Karpas-422 (cell line): ENCODE data around the gene NFIA. TPM values are rescaled to one million over a fixed set of nuclear protein-coding genes. Genes with fewer than 3 reads are reported as not detected.

Source experiments
- DNase-seq: peaks from one replicate; pipeline ENCODE4 v3.0.0-alpha.2; 2015
- H2AFZ ChIP-seq: fragments of 200-600 bp; sonication (generic); 2 replicates; pipeline ENCODE4 v1.6.1; 2014; ENCODE audit warnings: antibody characterized with exemption, low read length, mixed read lengths
- H3K27ac ChIP-seq: fragments of 200-600 bp; sonication (generic); 2 replicates; pipeline ENCODE4 v1.5.1; 2014; ENCODE audit warnings: mild to moderate bottlenecking, low read length, moderate library complexity
- H3K27me3 ChIP-seq: fragments of 200-600 bp; sonication (generic); 2 replicates; pipeline ENCODE4 v1.6.1; 2014; ENCODE audit warnings: low read length, mixed read lengths
- H3K36me3 ChIP-seq: fragments of 200-600 bp; sonication (generic); 2 replicates; pipeline ENCODE4 v1.6.1; 2014; ENCODE audit warnings: low read length, mixed read lengths; ENCODE audit not compliant: insufficient read depth
- H3K4me1 ChIP-seq: fragments of 200-600 bp; sonication (generic); 2 replicates; pipeline ENCODE4 v1.6.1; 2014; ENCODE audit warnings: mild to moderate bottlenecking, low read length, mixed read lengths
- H3K4me2 ChIP-seq: fragments of 200-600 bp; sonication (generic); 2 replicates; pipeline ENCODE4 v1.6.1; 2014; ENCODE audit warnings: low read length, low read depth, mild to moderate bottlenecking; ENCODE audit not compliant: poor library complexity, severe bottlenecking
- H3K4me3 ChIP-seq: fragments of 200-600 bp; sonication (generic); 2 replicates; pipeline ENCODE4 v1.5.1; 2014; ENCODE audit warnings: mild to moderate bottlenecking, antibody characterized with exemption, low read length, mixed read lengths
- H3K79me2 ChIP-seq: fragments of 200-600 bp; sonication (generic); 2 replicates; pipeline ENCODE4 v1.6.1; 2014; ENCODE audit warnings: mild to moderate bottlenecking, low read length, mixed read lengths
- H3K9ac ChIP-seq: fragments of 200-600 bp; sonication (generic); 2 replicates; pipeline ENCODE4 v1.6.0; 2014; ENCODE audit warnings: low read length
- H3K9me2 ChIP-seq: fragments of 200-600 bp; sonication (generic), shearing (Covaris generic); replicated peaks from 2 replicates; pipeline ENCODE4 v1.6.0; 2014; ENCODE audit warnings: mild to moderate bottlenecking, low read length, moderate library complexity; ENCODE audit not compliant: insufficient read depth
- H3K9me3 ChIP-seq: fragments of 300-700, 200-600 bp; sonication (generic); 2 replicates; pipeline ENCODE4 v1.6.1; 2014; ENCODE audit warnings: low read length, mixed read lengths
- H4K20me1 ChIP-seq: fragments of 200-600 bp; sonication (generic); 2 replicates; pipeline ENCODE4 v1.6.1; 2014; ENCODE audit warnings: mild to moderate bottlenecking, antibody characterized with exemption, low read length, low read depth; ENCODE audit not compliant: insufficient read depth
- total RNA-seq: library from RNA; depleted of rRNA; stranded (reverse); fragments of >200 nt; shearing (Covaris generic); gene quantifications from 2 replicates; pipeline ENCODE4 v1.2.3, GENCODE V29; 2014; ENCODE audit warnings: low replicate concordance

Gene NFIA
- total RNA-seq, 1 experiment from 2014 or later = 38.3 TPM

GRCh38 chr1:61079898-61080336 is 2.4 kb upstream of the NFIA start:
- H3K79me2 ChIP-seq = peaks cover 21% of the 10 kb centered on the region
- H3K4me3 ChIP-seq = peak overlapping the region; percentile 76
- H3K4me1 ChIP-seq = peaks cover 63% of the 10 kb centered on the region
- H3K27me3 ChIP-seq = no peaks in the 10 kb centered on the region
- no peak for DNase-seq
- H3K36me3 ChIP-seq = no peaks in the 10 kb centered on the region
- H3K9ac ChIP-seq = peak overlapping the region; percentile 72
- H3K4me2 ChIP-seq = peak overlapping the region; percentile 95
- no peaks in the 10 kb centered on the region for H3K9me2 ChIP-seq
- peak overlapping the region; percentile 70; the same call in 1 of the 2 replicates for H2AFZ ChIP-seq
- H3K9me3 ChIP-seq = no peaks in the 10 kb centered on the region
- H3K27ac ChIP-seq = peak overlapping the region; percentile 95
- H4K20me1 ChIP-seq = no peaks in the 10 kb centered on the region

- Histone ChIP-seq H3K4me3 (peak overlapping the region; percentile 76), H3K79me2 (peaks cover 28% of the 10 kb centered on the region), H2AFZ (no peak overlapping the region), H4K20me1 (no peaks in the 10 kb centered on the region), H3K4me1 (peaks cover 69% of the 10 kb centered on the region), H3K27me3 (no peaks in the 10 kb centered on the region), H3K9ac (peak overlapping the region; percentile 72), H3K9me2 (no peaks in the 10 kb centered on the region), H3K36me3 (no peaks in the 10 kb centered on the region), H3K9me3 (no peaks in the 10 kb centered on the region), H3K4me2 (peak overlapping the region; percentile 95), H3K27ac (peak overlapping the region; percentile 95)
- DNase-seq = peak; percentile 55
Observed at GRCh38 chr1:61080413-61081143, 1.8 kb upstream of the NFIA start.

- Histone ChIP-seq H3K27ac (peak overlapping the region; percentile 95), H4K20me1 (no peaks in the 10 kb centered on the region), H3K9ac (peak overlapping the region; percentile 72), H2AFZ (peak overlapping the region; percentile 82), H3K79me2 (peaks cover 34% of the 10 kb centered on the region), H3K9me3 (no peaks in the 10 kb centered on the region), H3K4me2 (peak overlapping the region; percentile 95), H3K9me2 (no peaks in the 10 kb centered on the region), H3K27me3 (no peaks in the 10 kb centered on the region), H3K4me1 (peaks cover 74% of the 10 kb centered on the region), H3K4me3 (peak overlapping the region; percentile 76), H3K36me3 (no peaks in the 10 kb centered on the region)
- no peak for DNase-seq
Observed at GRCh38 chr1:61081144-61081685, 1.1 kb upstream of the NFIA start.

GRCh38 chr1:61081686-61082310 is 563 bp upstream of the NFIA start:
- peak; percentile 97 for DNase-seq
- H3K27me3 ChIP-seq = no peaks in the 10 kb centered on the region
- H3K27ac ChIP-seq = peak overlapping the region; percentile 95
- no peaks in the 10 kb centered on the region for H3K36me3 ChIP-seq
- no peaks in the 10 kb centered on the region for H3K9me3 ChIP-seq
- no peaks in the 10 kb centered on the region for H3K9me2 ChIP-seq
- H3K4me3 ChIP-seq = peak overlapping the region; percentile 76
- H2AFZ ChIP-seq = peak overlapping the region; percentile 82
- peak overlapping the region; percentile 95 for H3K4me2 ChIP-seq
- H3K9ac ChIP-seq = peak overlapping the region; percentile 72
- peaks cover 70% of the 10 kb centered on the region for H3K4me1 ChIP-seq
- no peaks in the 10 kb centered on the region for H4K20me1 ChIP-seq
- H3K79me2 ChIP-seq = peaks cover 39% of the 10 kb centered on the region

GRCh38 chr1:61083013-61083806 is 849 bp downstream of the NFIA start:
- Histone ChIP-seq H3K9me2 (no peaks in the 10 kb centered on the region), H4K20me1 (no peaks in the 10 kb centered on the region), H3K4me2 (peak overlapping the region; percentile 71), H3K27ac (peak overlapping the region; percentile 47; the same call in 1 of the 2 replicates), H3K79me2 (peaks cover 53% of the 10 kb centered on the region), H2AFZ (no peak overlapping the region), H3K36me3 (peaks cover 6% of the 10 kb centered on the region; the same call in 1 of the 2 replicates), H3K27me3 (no peaks in the 10 kb centered on the region), H3K4me1 (peaks cover 62% of the 10 kb centered on the region), H3K9me3 (no peaks in the 10 kb centered on the region), H3K4me3 (peak overlapping the region; percentile 71), H3K9ac (peak overlapping the region; percentile 72)
- DNase-seq = no peak

- Histone ChIP-seq H4K20me1 (no peaks in the 10 kb centered on the region), H3K9me2 (no peaks in the 10 kb centered on the region), H3K9ac (0 out of 2 replicates have a peak overlapping the region, but pooled peaks have one; percentile 0), H3K79me2 (peaks cover 59% of the 10 kb centered on the region), H3K27ac (no peak overlapping the region), H3K4me2 (peak overlapping the region; percentile 60), H3K27me3 (no peaks in the 10 kb centered on the region), H3K4me1 (peaks cover 56% of the 10 kb centered on the region), H3K9me3 (no peaks in the 10 kb centered on the region), H3K36me3 (peaks cover 11% of the 10 kb centered on the region; the same call in 1 of the 2 replicates), H3K4me3 (peak overlapping the region; percentile 46), H2AFZ (no peak overlapping the region)
- DNase-seq = no peak
Observed at GRCh38 chr1:61083807-61084440, 1.6 kb downstream of the NFIA start.

GRCh38 chr1:61084491-61085031 is 2.2 kb downstream of the NFIA start:
- Histone ChIP-seq H3K27ac (peak overlapping the region; percentile 39), H3K79me2 (peaks cover 65% of the 10 kb centered on the region), H3K9me3 (no peaks in the 10 kb centered on the region), H3K4me1 (peaks cover 56% of the 10 kb centered on the region), H3K9ac (0 out of 2 replicates have a peak overlapping the region, but pooled peaks have one; percentile 4), H2AFZ (no peak overlapping the region), H4K20me1 (peaks cover 2% of the 10 kb centered on the region; the same call in 1 of the 2 replicates), H3K9me2 (no peaks in the 10 kb centered on the region), H3K27me3 (no peaks in the 10 kb centered on the region), H3K36me3 (peaks cover 16% of the 10 kb centered on the region; the same call in 1 of the 2 replicates), H3K4me2 (peak overlapping the region; percentile 60), H3K4me3 (peak overlapping the region; percentile 46)
- no peak for DNase-seq
